ENCODE data around the gene FGF2.
A peak's percentile ranks its signal among the peaks of the same experiment; 100 is the strongest.
"Not testable (repeated sequence)": the region's sequence is repeated elsewhere in the genome, so short reads cannot be mapped to it uniquely, and the experiment has no call there.

Gene FGF2

GRCh38 chr4:122826553-122827257, at the start of gene FGF2:
FGF2 (plus strand) TSS chr4:122826831; CDS start chr4:122827175, 344 bp downstream.
- no peak for FAIRE-seq
- peak; percentile 36 for DNase-seq (ENCODE audit: insufficient read length, low spot score)

- no peak for FAIRE-seq
- DNase-seq (ENCODE audit: insufficient read length, low spot score): no peak
Measured at GRCh38 chr4:122776916-122777315, 49.7 kb upstream of the FGF2 start.

DNA sequence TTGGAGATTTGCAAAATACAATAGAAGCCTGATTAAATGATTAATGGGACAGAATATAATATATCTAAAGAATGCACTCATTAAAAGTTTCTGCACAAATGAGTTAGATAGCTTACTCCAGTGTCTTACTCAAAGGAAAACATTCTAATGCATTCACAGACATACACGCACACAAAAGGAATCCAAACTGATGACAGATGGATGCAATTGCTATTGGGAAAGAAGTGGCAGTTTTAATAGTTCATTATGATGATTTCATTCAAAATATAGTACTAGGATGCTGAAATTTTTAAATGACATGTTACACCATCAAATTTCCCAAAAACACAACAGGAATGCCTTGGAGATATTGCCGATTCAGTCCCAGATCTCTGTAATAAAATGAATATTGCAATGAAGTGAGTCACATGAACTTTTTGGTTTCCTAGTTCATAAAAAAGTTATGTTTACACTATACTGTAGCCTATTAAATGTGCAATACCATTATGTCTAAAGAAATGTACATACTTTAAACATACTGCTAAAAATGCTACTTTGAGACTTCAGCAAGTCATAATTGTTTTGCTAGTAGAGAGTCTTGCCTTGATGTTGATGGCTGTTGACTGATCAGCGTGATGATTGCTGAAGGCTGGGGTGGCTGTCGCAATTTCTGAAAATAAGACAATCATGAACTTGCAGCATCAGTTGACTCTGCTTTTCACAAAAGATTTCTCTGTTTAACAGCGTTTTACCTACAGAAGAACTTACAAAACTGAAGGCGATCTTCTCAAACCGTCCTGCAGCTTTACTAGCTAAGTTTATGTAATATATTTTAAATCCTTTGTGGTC, 48.6 kb upstream of the FGF2 start:
- FAIRE-seq (no peak), DNase-seq (ENCODE audit: insufficient read length, low spot score) (no peak)

GRCh38 chr4:122781486-122781885, 45.1 kb upstream of the FGF2 start:
- FAIRE-seq (no peak), DNase-seq (ENCODE audit: insufficient read length, low spot score) (no peak)

DNA sequence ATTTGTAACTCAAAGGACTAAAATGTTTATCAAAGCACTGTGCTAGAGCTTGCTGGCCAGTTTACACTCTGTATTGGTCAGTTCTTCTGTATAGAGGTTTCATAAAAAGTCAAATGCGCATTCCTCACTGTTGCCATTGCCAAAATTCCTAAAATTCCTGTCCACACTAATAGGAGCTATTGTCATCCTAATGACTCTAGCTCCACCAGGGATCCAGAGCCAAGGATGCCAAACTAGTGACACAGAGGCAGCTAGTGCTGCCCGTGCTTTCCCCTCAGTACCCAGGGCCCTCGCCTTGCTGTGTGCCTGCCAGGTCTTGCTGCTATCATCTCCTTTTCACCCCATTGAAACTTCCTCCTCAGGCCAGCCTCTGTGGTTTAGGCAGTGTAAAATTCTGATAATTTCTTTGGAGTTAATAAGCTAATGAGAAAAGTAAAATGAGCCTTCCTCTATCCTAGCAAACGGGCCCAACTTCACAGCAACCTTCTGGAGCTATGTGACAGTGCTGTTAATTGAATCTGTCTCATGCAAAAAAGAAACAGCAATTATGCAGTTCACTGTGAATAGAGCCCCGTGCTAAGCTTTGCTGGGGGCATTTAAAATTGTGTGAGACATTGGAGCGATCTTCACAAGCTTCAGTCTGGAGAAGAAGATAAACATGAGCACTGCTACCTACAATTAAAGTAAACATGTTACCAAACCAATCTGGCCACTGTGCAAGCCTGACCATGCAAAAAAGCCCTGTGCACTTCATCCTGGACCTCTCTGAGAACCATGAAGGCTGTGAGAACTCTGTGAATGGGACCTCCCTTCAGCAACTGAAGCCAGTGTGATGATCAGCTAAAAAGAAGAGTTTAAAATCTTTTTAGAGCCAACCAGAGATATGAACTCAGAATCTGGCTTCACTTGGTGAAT, 43.1 kb upstream of the FGF2 start:
- no peak for FAIRE-seq
- no peak for DNase-seq (ENCODE audit: insufficient read length, low spot score)

DNA sequence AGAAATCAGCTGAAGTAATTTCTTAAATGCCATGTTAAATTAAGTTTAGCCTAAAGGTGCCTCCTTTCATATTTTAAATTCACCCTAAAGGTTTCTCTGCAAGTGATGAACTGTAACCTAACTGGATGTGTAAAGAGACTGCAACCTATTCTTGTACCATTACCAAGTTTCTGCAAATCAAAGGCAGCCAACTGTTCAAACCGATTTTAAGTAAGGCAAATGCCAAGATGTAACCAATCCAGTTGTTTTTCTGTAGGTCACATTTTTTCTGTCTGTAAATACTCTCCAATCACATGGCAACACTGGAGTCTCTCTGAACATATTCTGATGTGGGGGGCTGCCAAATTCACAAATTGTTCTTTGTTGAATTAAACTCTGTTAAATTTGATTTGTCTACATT, 42.4 kb upstream of the FGF2 start:
- FAIRE-seq: no peak
- DNase-seq (ENCODE audit: insufficient read length, low spot score): no peak

DNA sequence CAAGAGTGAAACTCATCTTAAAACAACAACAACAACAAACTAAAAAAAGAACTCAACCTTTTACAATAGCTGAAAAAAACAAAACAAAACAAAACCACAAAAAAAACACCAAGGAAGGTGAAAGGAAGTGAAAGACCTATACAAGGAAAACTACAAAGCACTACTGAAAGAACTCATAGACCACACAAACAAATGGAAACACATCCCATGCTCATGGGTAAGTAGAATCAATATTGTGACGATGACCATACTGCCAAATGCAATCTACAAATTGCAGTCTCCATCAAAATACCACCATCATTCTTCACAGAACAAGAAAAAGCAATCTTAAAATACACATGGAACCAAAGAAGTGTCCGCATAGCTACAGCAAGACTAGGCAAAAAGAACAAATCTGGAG, 41.5 kb upstream of the FGF2 start:
- FAIRE-seq (peak; percentile 44), DNase-seq (ENCODE audit: insufficient read length, low spot score) (no peak)

DNA sequence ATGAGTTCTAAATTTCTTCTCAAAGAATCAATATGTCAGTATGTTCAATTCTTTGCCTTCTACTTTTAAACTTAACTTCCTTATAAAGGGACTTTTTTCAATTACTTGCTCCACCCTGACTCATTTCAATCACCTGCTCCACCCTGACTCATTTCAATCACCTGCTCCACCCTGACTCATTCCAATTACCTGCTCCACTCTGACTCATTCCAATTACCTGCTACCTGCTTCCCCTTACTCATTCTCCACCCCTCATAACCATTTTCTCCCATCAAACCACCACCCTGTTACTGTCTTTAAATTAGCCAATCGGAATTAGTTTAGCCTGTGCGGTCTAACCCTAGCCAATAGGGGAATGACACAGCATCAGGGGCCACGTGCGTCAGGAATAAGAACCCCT, 40.3 kb upstream of the FGF2 start:
- not testable (repeated sequence) for DNase-seq (ENCODE audit: insufficient read length, low spot score); FAIRE-seq

DNA sequence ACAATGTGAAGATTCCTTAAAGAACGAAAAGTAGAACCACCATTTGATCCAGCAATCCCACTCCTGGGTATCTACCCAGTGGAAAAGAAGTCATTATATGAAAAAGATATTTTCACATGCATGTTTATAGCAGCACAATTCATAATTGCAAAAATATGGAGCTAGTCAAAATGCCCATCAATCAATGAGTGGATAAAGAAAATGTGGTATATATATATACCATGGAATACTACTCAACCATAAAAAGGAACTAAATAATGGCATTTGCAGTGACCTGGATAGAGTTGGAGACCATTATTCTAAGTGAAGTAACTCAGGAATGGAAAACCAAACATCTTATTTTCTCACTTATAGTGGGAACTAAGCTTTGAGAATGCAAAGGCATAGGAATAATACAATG, 39.7 kb upstream of the FGF2 start:
- FAIRE-seq: not testable (repeated sequence)

GRCh38 chr4:122787940-122788339, 38.7 kb upstream of the FGF2 start:
- no peak for FAIRE-seq
- no peak for DNase-seq (ENCODE audit: insufficient read length, low spot score)

More for the DNA sequence above, 39.7 kb upstream of the FGF2 start:
- DNase-seq (ENCODE audit: insufficient read length, low spot score): not testable (repeated sequence)

DNA sequence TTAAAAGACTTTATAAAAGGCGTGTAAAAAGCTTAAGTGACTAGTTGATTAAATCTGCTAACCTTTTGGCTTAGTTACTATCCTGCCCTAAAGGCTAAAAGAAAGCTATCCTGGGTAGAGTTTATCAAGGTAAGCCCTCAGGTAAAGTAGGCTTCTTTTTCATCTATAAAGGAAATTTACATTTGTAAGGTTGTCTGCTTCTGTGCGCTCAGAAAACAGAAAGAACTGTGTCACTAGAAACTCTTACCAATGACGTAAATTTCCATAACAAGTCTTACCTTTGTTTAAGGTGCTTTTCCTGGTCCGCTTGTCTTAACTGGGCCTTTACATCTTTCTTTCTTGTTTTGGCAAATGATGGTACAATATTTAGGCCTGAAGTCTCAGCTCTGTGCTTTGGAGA, 37.7 kb upstream of the FGF2 start:
- DNase-seq (ENCODE audit: insufficient read length, low spot score) (no peak), FAIRE-seq (no peak)

GRCh38 chr4:122793811-122794210, 32.8 kb upstream of the FGF2 start:
- no peak for FAIRE-seq

DNA sequence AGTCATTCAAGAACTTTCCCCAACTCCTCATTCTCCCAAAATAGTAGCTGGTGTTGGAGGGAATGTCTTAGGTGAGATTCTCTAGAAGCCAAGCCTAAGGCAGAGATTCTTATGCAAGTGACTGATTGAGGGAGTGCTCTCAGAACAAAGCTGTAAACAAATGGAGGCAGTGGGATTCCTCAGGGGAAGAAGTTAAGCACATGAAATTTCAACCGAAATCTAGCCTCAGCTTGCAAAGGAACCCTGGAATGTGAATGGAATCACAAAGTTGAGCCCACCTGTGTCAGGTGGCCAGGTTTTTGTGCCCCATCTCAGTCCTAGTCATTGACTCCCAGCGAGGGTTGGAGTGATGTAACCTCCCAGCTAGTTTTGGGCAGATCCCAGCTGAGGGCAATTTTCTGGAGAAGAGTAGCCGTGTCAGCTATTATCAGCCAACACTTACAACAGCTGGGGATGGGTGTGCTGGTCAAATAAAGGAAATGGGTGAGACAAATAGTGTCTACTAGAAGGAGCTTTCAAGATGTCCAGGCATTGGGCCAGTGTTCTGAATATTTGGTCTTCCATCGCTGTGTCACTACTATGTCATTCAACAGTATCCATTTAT, 29.7 kb upstream of the FGF2 start:
- FAIRE-seq: peak; percentile 8
- DNase-seq (ENCODE audit: insufficient read length, low spot score): no peak

More at GRCh38 chr4:122793811-122794210, 32.8 kb upstream of the FGF2 start:
- no peak for DNase-seq (ENCODE audit: insufficient read length, low spot score)

- DNase-seq (ENCODE audit: insufficient read length, low spot score): no peak
- FAIRE-seq: no peak
Measured at GRCh38 chr4:122797405-122798094, 29.1 kb upstream of the FGF2 start.

- FAIRE-seq (peak; percentile 4), DNase-seq (ENCODE audit: insufficient read length, low spot score) (no peak)
Measured at GRCh38 chr4:122798101-122798500, 28.5 kb upstream of the FGF2 start.

DNA sequence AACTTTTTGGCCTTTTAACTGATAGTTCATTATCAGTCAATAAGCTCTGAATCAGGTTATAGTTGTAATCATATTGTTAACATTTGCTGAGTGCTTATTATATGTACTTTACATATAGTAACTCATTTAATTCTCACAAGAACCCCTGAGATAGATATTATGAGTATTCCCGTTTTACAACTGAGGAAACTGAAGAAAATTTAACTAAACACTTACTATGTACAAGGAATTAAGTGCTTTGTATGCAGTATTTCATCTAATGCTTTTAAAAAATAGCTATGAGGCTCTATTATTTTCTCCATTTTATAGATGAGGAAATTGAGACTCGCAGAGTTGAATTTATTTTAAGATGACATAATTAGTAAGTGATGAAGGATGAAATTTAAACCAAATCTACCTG, 27.7 kb upstream of the FGF2 start:
- DNase-seq (ENCODE audit: insufficient read length, low spot score): no peak
- no peak for FAIRE-seq

DNA sequence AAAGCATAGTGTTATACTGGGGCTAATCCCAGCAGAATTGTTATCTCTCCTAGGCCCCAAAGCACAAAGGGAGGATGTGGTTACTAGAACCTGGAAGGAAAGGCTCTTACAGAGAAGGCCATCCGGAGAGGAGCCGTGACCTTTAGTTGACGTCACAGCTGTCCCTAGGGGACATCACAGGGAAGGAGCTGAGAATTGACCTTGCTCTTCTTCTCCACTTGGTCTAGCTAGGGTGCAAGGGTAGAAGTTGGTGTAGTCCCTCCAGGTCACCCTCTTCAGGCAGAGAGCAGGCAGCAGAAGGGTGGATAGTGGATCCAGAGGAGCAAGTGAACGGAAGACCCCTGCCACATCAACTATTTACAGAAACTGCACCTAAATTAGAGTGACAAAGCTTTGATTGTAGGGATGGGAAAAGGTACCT, 22.8 kb upstream of the FGF2 start:
- FAIRE-seq: no peak
- DNase-seq (ENCODE audit: insufficient read length, low spot score): no peak

DNA sequence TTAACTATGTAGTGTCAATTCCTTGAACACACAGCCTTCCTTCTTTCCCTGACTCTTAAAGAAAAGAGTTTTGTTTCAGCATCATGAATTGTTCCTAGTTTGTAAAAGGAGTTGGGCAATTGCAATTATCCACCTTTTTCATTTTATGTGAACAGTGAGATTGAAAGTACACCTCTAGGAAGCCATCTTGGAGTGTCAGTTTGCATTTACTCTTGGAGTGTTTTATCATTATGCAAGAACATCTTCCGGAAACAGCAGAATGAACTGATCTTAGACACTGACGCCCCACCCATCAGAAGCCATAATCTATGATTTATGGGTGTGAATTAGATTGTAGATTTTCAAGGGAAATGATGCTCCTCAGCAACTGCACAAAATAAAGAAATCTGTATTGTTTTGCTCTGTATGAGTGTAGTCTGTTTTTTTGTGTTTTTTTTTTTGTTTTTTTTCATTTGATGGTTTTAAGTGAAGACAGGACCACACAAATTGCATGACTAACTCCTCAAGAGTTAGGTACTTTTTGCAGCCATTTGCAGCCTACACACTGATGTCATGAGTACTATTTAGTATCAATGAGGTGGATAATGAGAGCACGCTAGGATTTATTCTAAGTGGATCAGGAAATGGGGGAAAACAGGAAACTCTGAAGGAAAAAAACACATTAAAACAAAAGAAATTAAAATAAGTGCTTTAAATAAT, 19.5 kb upstream of the FGF2 start:
- DNase-seq (ENCODE audit: insufficient read length, low spot score) (no peak), FAIRE-seq (no peak)

DNA sequence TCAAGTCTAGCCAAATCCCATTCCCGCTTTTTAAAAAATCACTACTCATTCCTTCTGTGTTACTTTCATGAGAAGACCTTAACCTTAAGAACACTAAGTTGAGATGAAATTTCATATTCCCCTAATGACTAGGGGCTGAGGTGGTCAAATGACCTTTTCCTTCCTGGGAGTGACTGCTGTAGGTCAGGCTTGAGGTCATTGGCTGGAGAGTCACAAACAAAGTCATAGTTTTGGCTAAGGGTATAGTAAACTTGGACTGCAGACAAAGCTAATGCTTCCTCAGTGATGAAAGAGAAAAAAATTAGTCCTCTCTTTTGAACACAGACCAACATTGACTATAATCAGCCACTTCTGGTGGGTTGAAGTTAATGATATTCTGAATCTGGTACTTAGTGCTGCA, 16.0 kb upstream of the FGF2 start:
- no peak for DNase-seq (ENCODE audit: insufficient read length, low spot score)
- no peak for FAIRE-seq

Measured in GM19239 (cell line).